ENCODE results near the gene TTC21B.

TTC21B gene

DNA sequence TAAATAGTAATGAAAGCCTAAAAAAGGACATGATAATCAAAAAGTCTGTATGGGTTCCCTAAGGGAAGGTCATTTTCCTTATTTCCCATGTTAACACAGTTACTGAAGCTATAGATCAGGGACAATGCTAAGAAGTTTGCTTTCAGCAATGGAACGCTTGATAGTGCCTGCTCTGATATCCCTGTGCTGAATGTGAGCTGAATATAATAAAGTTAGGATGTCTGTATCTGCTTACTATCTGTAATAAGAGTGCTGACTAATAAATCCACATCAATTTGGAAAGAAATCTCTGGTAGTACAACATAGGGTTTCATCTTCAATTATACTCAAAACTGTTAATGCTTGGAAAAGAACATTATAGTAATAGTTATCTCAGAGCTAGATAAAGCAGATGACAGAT lies 25.8 kb downstream of the TTC21B start:
- peaks cover 47 to 75% (median 64%) of the 10 kb centered on the region in 5 donors for H3K36me3 ChIP-seq (ENCODE audit: control insufficient read depth in 5 of 5, insufficient read depth in 5 of 5, low read length in 5 of 5)
- H3K27me3 ChIP-seq (ENCODE audit: control insufficient read depth in 5 of 5, insufficient read depth in 4 of 5, low read length in 5 of 5), result no peaks in the 10 kb centered on the region
- no peak overlapping the region for H3K27ac ChIP-seq (ENCODE audit: low read depth, low read length)
- H3K9ac ChIP-seq (ENCODE audit: low read length in 5 of 5), result no peak overlapping the region
- no peaks in the 10 kb centered on the region for H3K4me1 ChIP-seq (ENCODE audit: control insufficient read depth in 5 of 5, insufficient read depth in 5 of 5, low read length in 5 of 5)
- no peaks in the 10 kb centered on the region for H3K9me3 ChIP-seq (ENCODE audit: control insufficient read depth in 5 of 5, low read length in 5 of 5)
- no peak overlapping the region for H3K4me3 ChIP-seq (ENCODE audit: low read depth in 1 of 5, low read length in 5 of 5)

DNA sequence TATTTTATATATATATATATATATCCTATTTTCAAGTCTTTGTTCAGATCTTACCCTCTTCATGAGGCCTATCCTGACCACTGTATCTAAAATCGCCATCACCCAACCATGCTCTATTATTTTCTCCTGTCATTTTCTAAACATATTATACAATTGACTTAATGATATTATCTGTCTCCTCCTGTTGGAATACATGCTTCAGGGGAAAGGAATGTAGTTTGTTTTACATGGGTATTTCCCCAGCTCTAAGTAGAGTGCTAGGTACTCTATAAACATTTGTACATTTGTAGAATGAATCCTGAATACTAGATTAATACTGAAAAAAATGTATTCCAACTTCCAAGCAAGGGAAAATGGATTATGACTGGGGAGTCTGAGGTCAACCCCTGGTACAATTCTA lies 26.2 kb downstream of the TTC21B start:
- Histone ChIP-seq H3K9me3 (ENCODE audit: control insufficient read depth in 5 of 5, low read length in 5 of 5) (no peaks in the 10 kb centered on the region), H3K27ac (ENCODE audit: low read depth, low read length) (no peak overlapping the region), H3K4me1 (ENCODE audit: control insufficient read depth in 5 of 5, insufficient read depth in 5 of 5, low read length in 5 of 5) (no peaks in the 10 kb centered on the region), H3K4me3 (ENCODE audit: low read depth in 1 of 5, low read length in 5 of 5) (no peak overlapping the region), H3K9ac (ENCODE audit: low read length in 5 of 5) (no peak overlapping the region), H3K27me3 (ENCODE audit: control insufficient read depth in 5 of 5, insufficient read depth in 4 of 5, low read length in 5 of 5) (no peaks in the 10 kb centered on the region), H3K36me3 (ENCODE audit: control insufficient read depth in 5 of 5, insufficient read depth in 5 of 5, low read length in 5 of 5) (peaks cover 47 to 74% (median 60%) of the 10 kb centered on the region in 5 donors)

DNA sequence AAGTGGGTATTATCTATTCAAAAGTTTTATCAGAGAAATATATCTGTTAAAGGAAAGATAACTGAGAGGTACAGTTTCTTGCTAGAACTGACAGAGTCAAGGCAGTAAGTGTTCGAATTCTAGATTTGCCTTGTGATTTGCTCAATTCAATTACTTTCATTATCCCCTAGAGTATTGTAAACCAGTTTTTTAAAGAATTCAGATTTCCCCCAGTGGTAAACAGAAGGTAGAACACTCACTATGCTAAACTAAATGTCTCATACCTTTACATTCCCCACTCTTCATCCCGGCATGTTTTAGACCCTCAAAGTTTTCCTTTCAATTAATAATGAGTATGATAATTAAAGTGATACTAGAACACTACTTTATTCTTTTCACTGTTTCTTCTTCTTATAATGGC lies 28.6 kb downstream of the TTC21B start:
- H3K27me3 ChIP-seq (ENCODE audit: control insufficient read depth in 5 of 5, insufficient read depth in 4 of 5, low read length in 5 of 5), result no peaks in the 10 kb centered on the region
- no peaks in the 10 kb centered on the region for H3K4me1 ChIP-seq (ENCODE audit: control insufficient read depth in 5 of 5, insufficient read depth in 5 of 5, low read length in 5 of 5)
- H3K9me3 ChIP-seq (ENCODE audit: control insufficient read depth in 5 of 5, low read length in 5 of 5), result no peaks in the 10 kb centered on the region
- H3K36me3 ChIP-seq (ENCODE audit: control insufficient read depth in 5 of 5, insufficient read depth in 5 of 5, low read length in 5 of 5), result peaks cover 38 to 59% (median 47%) of the 10 kb centered on the region in 5 donors
- no peak overlapping the region for H3K4me3 ChIP-seq (ENCODE audit: low read depth in 1 of 5, low read length in 5 of 5)
- no peak overlapping the region for H3K9ac ChIP-seq (ENCODE audit: low read length in 5 of 5)
- H3K27ac ChIP-seq (ENCODE audit: low read depth, low read length), result no peak overlapping the region

DNA sequence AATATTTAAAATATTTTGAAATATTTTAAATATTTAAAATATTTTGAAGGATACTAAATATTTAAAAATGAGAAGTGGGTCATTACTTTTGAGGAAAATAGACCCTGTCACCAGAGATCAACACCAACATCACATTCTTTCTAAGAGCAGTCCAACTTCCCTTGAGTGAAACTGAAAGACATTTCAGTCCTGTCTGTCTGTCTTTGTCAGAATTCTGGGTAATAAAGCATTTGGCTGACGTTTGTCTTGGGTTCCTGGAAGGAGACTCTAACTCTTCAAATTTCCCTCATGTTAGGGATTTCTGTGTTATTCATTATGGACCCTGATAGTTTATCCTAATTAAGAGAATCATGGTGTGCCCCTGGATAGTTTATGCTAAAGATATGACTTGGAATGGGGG lies 32.8 kb downstream of the TTC21B start:
- no peaks in the 10 kb centered on the region for H3K27me3 ChIP-seq (ENCODE audit: control insufficient read depth in 5 of 5, insufficient read depth in 4 of 5, low read length in 5 of 5)
- H3K4me1 ChIP-seq (ENCODE audit: control insufficient read depth in 5 of 5, insufficient read depth in 5 of 5, low read length in 5 of 5), result no peaks in the 10 kb centered on the region

DNA sequence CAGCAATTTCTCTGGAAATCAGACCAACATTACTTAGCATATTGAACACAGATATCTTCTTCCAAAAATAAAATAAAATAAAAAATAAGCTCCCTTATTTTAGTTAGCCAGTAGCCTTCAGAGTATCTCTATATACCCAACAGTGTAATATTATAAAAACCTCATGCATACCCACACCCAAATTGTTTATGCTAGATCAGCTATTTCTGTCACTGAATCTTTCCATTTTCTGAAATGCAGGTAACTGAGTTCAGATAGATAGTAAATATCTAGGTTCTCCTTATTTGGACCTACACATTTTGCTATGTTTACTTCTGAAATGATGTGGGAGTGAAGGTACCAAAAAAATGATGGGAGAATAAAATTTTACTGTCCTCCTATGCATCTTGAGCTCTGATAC lies 39.9 kb downstream of the TTC21B start:
- no peak overlapping the region for H3K4me3 ChIP-seq (ENCODE audit: low read depth in 1 of 5, low read length in 5 of 5)
- no peaks in the 10 kb centered on the region for H3K27me3 ChIP-seq (ENCODE audit: control insufficient read depth in 5 of 5, insufficient read depth in 4 of 5, low read length in 5 of 5)
- H3K9ac ChIP-seq (ENCODE audit: low read length in 5 of 5), result no peak overlapping the region
- peaks cover 31 to 60% (median 49%) of the 10 kb centered on the region in 5 donors for H3K36me3 ChIP-seq (ENCODE audit: control insufficient read depth in 5 of 5, insufficient read depth in 5 of 5, low read length in 5 of 5)
- no peaks in the 10 kb centered on the region for H3K4me1 ChIP-seq (ENCODE audit: control insufficient read depth in 5 of 5, insufficient read depth in 5 of 5, low read length in 5 of 5)
- no peak overlapping the region for H3K27ac ChIP-seq (ENCODE audit: low read depth, low read length)
- H3K9me3 ChIP-seq (ENCODE audit: control insufficient read depth in 5 of 5, low read length in 5 of 5), result no peaks in the 10 kb centered on the region

More for the DNA sequence above, 32.8 kb downstream of the TTC21B start:
- no peaks in the 10 kb centered on the region for H3K9me3 ChIP-seq (ENCODE audit: control insufficient read depth in 5 of 5, low read length in 5 of 5)
- peaks cover 30 to 54% (median 48%) of the 10 kb centered on the region in 5 donors for H3K36me3 ChIP-seq (ENCODE audit: control insufficient read depth in 5 of 5, insufficient read depth in 5 of 5, low read length in 5 of 5)
- H3K27ac ChIP-seq (ENCODE audit: low read depth, low read length), result no peak overlapping the region
- no peak overlapping the region for H3K9ac ChIP-seq (ENCODE audit: low read length in 5 of 5)
- no peak overlapping the region for H3K4me3 ChIP-seq (ENCODE audit: low read depth in 1 of 5, low read length in 5 of 5)

DNA sequence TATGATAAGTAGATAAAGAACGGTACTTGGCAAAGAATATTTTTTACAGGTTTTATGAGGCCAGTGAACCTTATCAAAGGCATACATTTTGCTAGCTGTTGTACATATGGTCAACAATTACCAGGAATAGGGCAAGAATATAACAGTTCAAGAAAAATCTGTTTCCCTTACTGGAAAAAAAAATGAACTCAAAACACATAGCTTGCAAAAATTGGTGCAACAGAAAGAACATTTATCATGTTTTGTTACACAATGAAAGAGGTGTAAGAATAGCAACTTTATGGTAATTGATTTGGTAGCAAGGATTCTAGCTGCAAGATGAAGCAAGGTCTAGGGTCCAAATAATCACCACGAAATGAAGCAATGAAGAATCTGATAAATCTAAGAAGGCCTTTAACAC lies 41.6 kb downstream of the TTC21B start:
- no peaks in the 10 kb centered on the region for H3K4me1 ChIP-seq (ENCODE audit: control insufficient read depth in 5 of 5, insufficient read depth in 5 of 5, low read length in 5 of 5)
- peaks cover 23 to 49% (median 46%) of the 10 kb centered on the region in 5 donors for H3K36me3 ChIP-seq (ENCODE audit: control insufficient read depth in 5 of 5, insufficient read depth in 5 of 5, low read length in 5 of 5)
- H3K27me3 ChIP-seq (ENCODE audit: control insufficient read depth in 5 of 5, insufficient read depth in 4 of 5, low read length in 5 of 5), result no peaks in the 10 kb centered on the region
- no peaks in the 10 kb centered on the region for H3K9me3 ChIP-seq (ENCODE audit: control insufficient read depth in 5 of 5, low read length in 5 of 5)
- no peak overlapping the region for H3K27ac ChIP-seq (ENCODE audit: low read depth, low read length)
- H3K4me3 ChIP-seq (ENCODE audit: low read depth in 1 of 5, low read length in 5 of 5), result no peak overlapping the region
- no peak overlapping the region for H3K9ac ChIP-seq (ENCODE audit: low read length in 5 of 5)

DNA sequence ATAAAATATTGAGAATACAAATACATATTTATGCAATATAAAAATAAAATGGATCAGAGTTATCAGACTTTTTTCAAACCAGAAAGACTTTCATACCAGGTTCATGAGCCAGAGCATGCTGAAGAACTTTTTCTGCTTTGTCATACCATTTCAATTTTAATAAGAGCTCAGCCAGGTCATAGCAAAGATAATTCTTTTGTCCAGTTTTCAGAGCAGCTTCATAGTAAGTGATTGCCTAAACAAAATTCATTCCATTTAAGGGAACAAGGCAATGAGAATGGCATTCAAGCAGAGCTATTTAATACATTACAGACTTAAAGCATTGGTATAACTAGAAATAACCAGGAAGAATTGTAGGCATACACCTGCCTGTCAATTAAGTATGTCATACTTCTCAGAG lies 42.3 kb downstream of the TTC21B start:
- Histone ChIP-seq H3K4me3 (ENCODE audit: low read depth in 1 of 5, low read length in 5 of 5) (no peak overlapping the region), H3K9me3 (ENCODE audit: control insufficient read depth in 5 of 5, low read length in 5 of 5) (no peaks in the 10 kb centered on the region), H3K27ac (ENCODE audit: low read depth, low read length) (no peak overlapping the region), H3K36me3 (ENCODE audit: control insufficient read depth in 5 of 5, insufficient read depth in 5 of 5, low read length in 5 of 5) (peaks cover 22 to 46% (median 40%) of the 10 kb centered on the region in 5 donors), H3K27me3 (ENCODE audit: control insufficient read depth in 5 of 5, insufficient read depth in 4 of 5, low read length in 5 of 5) (no peaks in the 10 kb centered on the region), H3K9ac (ENCODE audit: low read length in 5 of 5) (no peak overlapping the region), H3K4me1 (ENCODE audit: control insufficient read depth in 5 of 5, insufficient read depth in 5 of 5, low read length in 5 of 5) (no peaks in the 10 kb centered on the region)

DNA sequence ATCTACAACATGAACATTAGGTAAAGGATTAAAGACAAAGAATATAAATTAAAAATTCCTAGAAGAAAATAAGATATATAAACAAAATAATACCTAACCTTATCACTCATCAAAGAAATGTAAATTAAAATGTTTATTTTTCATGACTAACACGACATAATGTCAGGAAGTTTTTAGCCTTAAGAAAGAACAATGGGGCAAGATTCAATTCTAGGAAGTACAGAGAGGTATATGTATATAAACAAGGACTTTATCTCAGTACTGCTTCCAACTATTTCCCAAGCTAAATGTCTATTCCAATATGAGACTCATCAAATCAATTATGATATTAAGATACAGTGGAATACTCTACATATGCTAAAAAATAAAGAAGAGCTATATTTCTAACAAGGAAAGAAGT lies 44.1 kb downstream of the TTC21B start:
- H3K27me3 ChIP-seq (ENCODE audit: control insufficient read depth in 5 of 5, insufficient read depth in 4 of 5, low read length in 5 of 5), result no peaks in the 10 kb centered on the region
- peaks cover 13 to 34% (median 24%) of the 10 kb centered on the region in 5 donors for H3K36me3 ChIP-seq (ENCODE audit: control insufficient read depth in 5 of 5, insufficient read depth in 5 of 5, low read length in 5 of 5)
- H3K27ac ChIP-seq (ENCODE audit: low read depth, low read length), result no peak overlapping the region
- no peak overlapping the region for H3K9ac ChIP-seq (ENCODE audit: low read length in 5 of 5)
- no peak overlapping the region for H3K4me3 ChIP-seq (ENCODE audit: low read depth in 1 of 5, low read length in 5 of 5)
- H3K4me1 ChIP-seq (ENCODE audit: control insufficient read depth in 5 of 5, insufficient read depth in 5 of 5, low read length in 5 of 5), result peaks cover 0 to 2% (median 0%) of the 10 kb centered on the region in 5 donors
- H3K9me3 ChIP-seq (ENCODE audit: control insufficient read depth in 5 of 5, low read length in 5 of 5), result no peaks in the 10 kb centered on the region

DNA sequence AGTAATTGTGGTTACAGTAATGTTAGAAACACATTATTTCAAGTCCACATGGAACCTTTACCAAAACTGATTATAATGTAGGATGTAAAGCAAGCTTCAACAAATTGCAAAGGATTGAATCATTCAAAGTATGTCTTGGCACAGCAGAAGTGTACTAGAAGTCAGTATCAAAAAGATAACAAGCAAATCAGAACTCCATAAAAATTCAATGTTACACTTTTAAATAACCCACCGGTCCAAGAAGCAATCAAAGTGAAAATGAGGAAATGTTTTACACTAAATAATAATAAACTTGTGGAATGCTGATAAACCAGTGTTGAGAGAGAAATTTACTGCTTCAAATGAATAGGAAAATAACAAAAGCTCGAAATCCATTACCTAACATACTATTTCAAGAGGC lies 47.7 kb downstream of the TTC21B start:
- H3K9me3 ChIP-seq (ENCODE audit: control insufficient read depth in 5 of 5, low read length in 5 of 5), result no peaks in the 10 kb centered on the region
- no peaks in the 10 kb centered on the region for H3K27me3 ChIP-seq (ENCODE audit: control insufficient read depth in 5 of 5, insufficient read depth in 4 of 5, low read length in 5 of 5)
- H3K9ac ChIP-seq (ENCODE audit: low read length in 5 of 5), result no peak overlapping the region
- H3K4me3 ChIP-seq (ENCODE audit: low read depth in 1 of 5, low read length in 5 of 5), result no peak overlapping the region
- H3K4me1 ChIP-seq (ENCODE audit: control insufficient read depth in 5 of 5, insufficient read depth in 5 of 5, low read length in 5 of 5), result peaks cover 0 to 15% (median 12%) of the 10 kb centered on the region in 5 donors
- peaks cover 2 to 15% (median 6%) of the 10 kb centered on the region in 5 donors for H3K36me3 ChIP-seq (ENCODE audit: control insufficient read depth in 5 of 5, insufficient read depth in 5 of 5, low read length in 5 of 5)
- H3K27ac ChIP-seq (ENCODE audit: low read depth, low read length), result no peak overlapping the region

DNA sequence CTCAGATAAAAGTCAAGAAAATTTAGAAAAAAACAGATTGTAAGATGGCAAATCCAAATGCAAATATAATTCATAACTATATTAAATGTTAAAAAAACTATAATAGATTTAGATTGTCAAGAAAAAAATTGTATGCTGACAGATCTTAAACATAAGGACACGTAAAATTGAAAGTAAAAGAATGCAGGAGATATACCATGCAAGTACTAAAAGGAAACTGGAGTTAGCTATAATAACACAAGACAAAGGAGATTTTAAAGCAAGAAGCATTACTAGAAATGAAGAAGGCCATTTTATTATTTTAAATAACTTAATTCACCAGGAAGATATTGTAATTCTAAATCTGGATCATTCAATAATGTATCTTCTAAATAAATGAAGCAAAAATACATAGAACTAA lies 48.3 kb downstream of the TTC21B start:
- Histone ChIP-seq H3K27me3 (ENCODE audit: control insufficient read depth in 5 of 5, insufficient read depth in 4 of 5, low read length in 5 of 5) (no peaks in the 10 kb centered on the region), H3K27ac (ENCODE audit: low read depth, low read length) (no peak overlapping the region), H3K4me3 (ENCODE audit: low read depth in 1 of 5, low read length in 5 of 5) (no peak overlapping the region), H3K9me3 (ENCODE audit: control insufficient read depth in 5 of 5, low read length in 5 of 5) (no peaks in the 10 kb centered on the region), H3K36me3 (ENCODE audit: control insufficient read depth in 5 of 5, insufficient read depth in 5 of 5, low read length in 5 of 5) (peaks cover 2 to 12% (median 7%) of the 10 kb centered on the region in 5 donors), H3K9ac (ENCODE audit: low read length in 5 of 5) (no peak overlapping the region), H3K4me1 (ENCODE audit: control insufficient read depth in 5 of 5, insufficient read depth in 5 of 5, low read length in 5 of 5) (peaks cover 0 to 15% (median 12%) of the 10 kb centered on the region in 5 donors)

DNA sequence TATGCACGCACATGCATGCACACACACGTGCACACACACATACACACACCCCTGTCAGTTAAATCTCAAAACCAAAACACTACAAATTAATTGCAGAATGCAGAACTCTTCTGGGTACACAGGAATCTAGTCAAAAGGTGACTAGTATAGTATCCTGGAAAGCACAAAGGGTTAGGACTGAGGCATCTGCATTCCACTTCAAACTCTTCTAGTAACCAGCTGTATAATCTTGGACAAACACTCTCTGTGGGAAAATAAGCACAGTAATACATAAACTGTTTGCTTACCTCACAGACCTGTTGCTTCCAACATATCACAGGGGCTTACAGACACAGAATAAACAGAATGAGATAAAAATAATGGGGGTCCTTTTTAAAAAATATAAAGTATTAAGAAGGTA lies 49.1 kb downstream of the TTC21B start:
- peaks cover 0 to 15% (median 12%) of the 10 kb centered on the region in 5 donors for H3K4me1 ChIP-seq (ENCODE audit: control insufficient read depth in 5 of 5, insufficient read depth in 5 of 5, low read length in 5 of 5)
- no peaks in the 10 kb centered on the region for H3K27me3 ChIP-seq (ENCODE audit: control insufficient read depth in 5 of 5, insufficient read depth in 4 of 5, low read length in 5 of 5)
- H3K4me3 ChIP-seq (ENCODE audit: low read depth in 1 of 5, low read length in 5 of 5), result no peak overlapping the region
- H3K27ac ChIP-seq (ENCODE audit: low read depth, low read length), result no peak overlapping the region
- no peaks in the 10 kb centered on the region for H3K9me3 ChIP-seq (ENCODE audit: control insufficient read depth in 5 of 5, low read length in 5 of 5)
- no peak overlapping the region for H3K9ac ChIP-seq (ENCODE audit: low read length in 5 of 5)
- peaks cover 4 to 15% (median 10%) of the 10 kb centered on the region in 5 donors for H3K36me3 ChIP-seq (ENCODE audit: control insufficient read depth in 5 of 5, insufficient read depth in 5 of 5, low read length in 5 of 5)
